GM19455 (cell line): Measurements from ENCODE around the gene PTPRE.

Source experiments
- ATAC-seq: cut with Tn5 transposase; IDR thresholded peaks from one replicate; pipeline ENCODE4 v1.9.1; 2021; ENCODE audit not compliant: unreplicated experiment

PTPRE gene

DNA sequence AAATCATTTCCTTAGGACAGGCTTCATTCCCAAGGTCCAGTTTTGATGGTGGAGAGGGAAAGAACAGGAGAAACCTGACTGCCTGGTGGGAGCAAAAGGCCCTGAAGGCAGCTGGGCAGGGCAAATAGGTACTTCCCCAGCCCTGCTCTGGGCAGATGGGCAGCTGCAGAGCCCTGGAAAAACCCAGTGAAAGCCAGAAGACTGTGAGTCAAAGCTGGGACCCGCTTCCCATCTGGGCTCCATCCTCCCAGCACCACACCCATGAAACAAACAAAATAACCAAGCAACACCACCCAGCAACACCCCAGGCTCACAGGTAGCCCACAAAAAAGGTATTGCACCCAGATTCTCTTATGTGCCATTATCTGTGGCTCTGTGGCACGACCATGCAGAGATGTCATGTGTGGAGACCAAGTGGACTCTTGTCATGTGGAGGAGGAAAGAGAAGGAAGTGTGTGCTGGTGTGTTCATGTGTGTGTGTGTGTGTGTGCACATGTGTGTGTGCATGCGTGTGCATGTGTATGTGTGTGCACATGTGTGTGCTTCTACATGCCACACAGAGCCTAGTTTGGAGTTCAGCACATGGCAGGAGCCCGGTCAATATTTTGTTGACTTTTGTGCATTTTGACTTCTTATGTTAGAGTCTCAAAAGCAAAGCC lies 24.0 kb upstream of the PTPRE start:
- ATAC-seq = no peak

DNA sequence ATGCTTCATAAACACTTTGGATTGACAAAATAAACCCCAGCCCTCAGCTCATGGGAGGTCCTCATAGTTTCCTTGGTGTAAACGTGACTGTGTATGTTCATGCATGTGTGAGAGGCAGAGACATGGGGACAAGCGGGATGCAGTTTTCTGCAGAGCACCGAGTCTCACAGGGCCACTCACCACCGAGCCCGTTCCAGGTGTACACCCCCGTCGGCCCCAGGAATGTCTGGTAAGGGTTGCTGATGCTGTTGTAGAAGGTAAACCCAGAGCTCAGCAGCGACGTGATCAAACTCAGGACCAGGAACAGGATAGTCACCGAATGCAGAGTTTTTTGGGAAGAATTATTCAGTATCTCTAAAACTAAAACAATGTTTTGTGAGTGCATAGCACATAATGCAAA lies 23.4 kb upstream of the PTPRE start:
- no peak for ATAC-seq

GRCh38 chr10:127884501-127884900 lies 22.4 kb upstream of the PTPRE start:
- no peak for ATAC-seq

DNA sequence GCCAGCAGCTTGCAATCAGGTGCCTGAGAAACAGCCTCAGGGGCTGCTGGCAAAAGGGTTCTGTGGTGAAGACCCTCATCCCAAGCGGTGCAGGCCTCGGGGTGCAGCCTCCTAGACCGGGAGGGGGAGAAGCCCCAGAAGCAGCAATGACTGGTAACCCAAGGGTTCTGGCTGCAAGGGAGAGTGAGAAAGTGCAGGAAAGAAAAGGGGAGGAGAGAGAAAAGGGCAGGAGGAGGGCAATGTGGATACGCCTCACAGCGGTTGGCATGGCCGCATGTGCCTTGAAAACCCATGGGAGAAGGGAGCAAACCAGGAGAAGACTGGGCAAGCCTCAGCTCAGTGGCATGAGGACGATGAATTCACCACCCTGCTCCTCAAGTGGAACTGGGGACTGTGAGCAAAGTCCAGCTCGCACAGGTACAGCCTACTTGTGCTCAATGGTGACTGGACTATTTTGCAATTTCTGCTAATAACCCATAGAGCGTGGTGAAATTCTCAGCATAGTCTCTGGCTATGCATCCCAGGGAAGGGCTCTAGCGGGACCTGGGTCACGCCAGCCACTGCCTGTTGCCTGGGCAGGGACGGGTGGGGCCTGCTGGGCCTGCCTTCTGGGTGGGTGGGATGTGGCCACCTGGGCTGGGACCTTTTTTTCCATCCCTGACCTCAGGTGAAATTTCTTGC lies 20.4 kb upstream of the PTPRE start:
- ATAC-seq = no peak

- ATAC-seq = no peak
These were observed 19.1 kb upstream of the PTPRE start for GRCh38 chr10:127887541-127888415.

DNA sequence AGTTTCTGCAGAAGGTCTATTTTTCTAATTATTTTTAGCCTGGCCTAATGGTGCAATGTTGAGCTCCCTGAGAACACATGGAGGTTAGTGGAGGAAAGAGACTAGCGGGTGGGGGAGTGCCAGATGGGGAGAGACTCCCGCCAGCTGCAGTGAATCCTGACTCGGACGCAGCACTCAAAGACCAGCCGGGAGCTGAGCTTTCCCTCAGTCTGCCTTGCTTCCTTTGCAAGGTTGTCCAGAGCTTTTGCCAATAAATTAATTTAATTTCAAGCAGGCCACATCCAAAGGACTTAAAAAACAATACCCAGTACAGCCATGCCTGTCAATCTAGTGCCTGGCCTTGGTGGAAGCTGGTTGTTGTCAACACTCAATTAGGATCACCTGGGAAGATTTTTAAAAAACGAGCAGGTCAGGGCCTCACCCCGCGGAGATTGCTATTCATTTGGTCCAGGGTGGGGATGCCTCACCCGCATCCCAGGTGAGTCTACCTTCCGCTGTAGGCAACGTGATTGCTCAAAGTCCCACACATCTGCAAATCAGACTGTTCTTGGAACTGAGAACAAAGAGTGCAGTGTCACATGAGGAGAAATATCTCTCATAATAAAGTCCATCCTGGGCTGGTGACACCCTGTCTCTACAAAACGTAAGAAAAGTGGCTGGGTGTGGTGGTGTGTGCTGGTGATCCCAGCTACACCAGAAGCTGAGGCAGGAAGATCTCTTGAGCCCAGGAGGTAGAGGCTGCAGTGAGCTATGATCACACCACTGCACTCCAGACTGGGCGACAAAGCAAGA lies 18.2 kb upstream of the PTPRE start:
- no peak for ATAC-seq

DNA sequence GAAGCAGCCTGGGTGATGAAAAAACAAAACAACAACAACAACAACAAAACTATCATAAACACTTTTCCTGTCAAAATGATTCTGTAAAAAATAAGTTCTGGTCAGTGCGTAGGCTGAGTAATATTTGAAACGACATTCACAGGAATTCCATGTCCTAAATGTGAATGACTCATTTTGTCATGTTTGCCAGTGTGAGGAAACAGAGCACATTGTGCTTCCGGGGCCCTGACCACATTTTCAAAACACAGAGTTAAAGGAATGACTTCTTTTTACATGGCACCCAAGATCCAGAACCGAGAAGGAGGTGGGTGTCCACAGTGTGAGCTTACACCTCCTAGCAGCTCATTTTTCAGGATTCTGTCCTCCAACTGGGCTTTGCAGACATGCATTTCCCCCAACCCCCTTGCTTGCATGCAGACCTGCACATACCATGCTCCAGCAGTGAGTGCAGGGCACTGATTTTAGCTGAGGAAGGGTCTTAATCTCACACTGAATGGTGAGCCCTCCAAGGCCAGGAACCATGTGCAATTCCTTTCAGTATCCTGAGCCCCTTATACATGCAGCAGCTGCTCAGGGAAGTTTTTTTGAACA lies 17.2 kb upstream of the PTPRE start:
- ATAC-seq = no peak

DNA sequence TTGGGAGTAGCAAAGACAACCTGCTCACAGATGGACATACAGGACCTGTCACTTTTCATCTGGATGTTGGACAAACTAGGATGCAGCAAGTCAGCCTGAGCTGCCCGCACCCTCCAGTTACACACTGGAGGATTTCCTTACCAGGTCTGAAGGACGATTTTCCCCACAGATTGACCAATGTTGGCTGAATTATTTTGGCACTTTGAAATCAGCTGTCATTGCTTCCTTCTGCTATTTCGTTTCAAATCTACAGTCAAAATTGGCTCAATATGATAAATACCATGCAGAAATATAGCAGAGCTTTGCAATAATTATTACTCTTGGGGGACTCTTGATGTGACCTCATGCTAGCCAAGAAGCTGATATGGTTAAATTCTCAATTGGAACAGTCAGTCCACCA lies 16.7 kb upstream of the PTPRE start:
- ATAC-seq = no peak

- no peak for ATAC-seq
These were observed 16.0 kb upstream of the PTPRE start for GRCh38 chr10:127890832-127891334.

- ATAC-seq = no peak
These were observed 14.2 kb upstream of the PTPRE start, which contains the start of gene CLRN3 for GRCh38 chr10:127892743-127893142. Gene CLRN3 (minus strand): TSS chr10:127892941. CDS start chr10:127892784, 157 bp downstream.

- ATAC-seq = no peak
These were observed 12.8 kb upstream of the PTPRE start for GRCh38 chr10:127894146-127894545.

DNA sequence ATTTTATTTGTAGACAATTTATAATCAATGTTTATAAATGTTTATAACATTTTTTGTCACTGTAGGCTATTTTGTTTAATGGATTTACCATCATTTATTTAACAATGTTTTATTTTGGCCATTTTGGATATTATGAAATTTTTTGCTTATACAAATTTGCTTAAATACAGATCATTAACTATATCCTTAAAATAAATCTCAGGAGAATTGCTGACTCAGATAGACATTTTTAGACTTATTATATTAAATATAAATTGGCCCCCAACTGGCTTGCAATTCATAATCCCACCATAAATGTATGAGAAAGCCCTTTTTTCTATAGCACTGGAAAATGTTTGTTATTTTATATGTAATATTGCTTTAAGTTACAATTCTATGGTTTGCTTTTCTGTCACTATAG lies 10.3 kb upstream of the PTPRE start:
- ATAC-seq = no peak

GRCh38 chr10:127897177-127897576 lies 9.7 kb upstream of the PTPRE start:
- no peak for ATAC-seq

DNA sequence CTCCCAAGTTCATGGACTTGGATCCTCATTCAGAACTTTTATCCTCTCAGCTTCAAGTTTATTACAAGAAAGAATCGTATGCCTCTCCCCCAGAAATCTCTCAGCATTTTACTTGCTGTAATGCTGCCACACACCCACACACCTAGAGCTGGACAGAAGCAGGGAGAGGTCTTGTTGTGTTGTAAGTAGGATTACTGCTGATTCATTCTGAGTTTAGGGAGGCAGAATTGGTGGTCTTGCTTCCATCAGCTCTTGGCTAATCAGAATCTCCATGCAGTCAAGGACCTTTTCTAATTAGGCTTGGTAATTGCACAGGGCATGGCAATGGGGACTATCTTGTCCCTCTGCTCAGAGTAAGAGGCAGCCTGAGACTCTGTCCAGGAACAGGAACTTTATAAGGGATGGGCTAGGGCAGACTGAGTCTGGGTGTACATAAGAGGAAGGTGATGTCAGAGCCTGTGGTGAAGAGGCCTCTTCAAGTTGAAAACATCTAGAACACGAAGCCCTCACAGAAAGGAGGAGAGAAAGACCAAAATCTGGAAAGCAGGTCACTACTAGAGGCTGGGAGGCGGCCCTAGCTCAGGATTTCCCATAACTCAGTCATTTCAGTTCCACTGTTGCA lies 7.0 kb upstream of the PTPRE start:
- ATAC-seq = no peak

- ATAC-seq = no peak
These were observed 3.1 kb upstream of the PTPRE start for GRCh38 chr10:127903789-127904188.

GRCh38 chr10:127904311-127905000 lies 2.4 kb upstream of the PTPRE start:
- ATAC-seq = no peak

DNA sequence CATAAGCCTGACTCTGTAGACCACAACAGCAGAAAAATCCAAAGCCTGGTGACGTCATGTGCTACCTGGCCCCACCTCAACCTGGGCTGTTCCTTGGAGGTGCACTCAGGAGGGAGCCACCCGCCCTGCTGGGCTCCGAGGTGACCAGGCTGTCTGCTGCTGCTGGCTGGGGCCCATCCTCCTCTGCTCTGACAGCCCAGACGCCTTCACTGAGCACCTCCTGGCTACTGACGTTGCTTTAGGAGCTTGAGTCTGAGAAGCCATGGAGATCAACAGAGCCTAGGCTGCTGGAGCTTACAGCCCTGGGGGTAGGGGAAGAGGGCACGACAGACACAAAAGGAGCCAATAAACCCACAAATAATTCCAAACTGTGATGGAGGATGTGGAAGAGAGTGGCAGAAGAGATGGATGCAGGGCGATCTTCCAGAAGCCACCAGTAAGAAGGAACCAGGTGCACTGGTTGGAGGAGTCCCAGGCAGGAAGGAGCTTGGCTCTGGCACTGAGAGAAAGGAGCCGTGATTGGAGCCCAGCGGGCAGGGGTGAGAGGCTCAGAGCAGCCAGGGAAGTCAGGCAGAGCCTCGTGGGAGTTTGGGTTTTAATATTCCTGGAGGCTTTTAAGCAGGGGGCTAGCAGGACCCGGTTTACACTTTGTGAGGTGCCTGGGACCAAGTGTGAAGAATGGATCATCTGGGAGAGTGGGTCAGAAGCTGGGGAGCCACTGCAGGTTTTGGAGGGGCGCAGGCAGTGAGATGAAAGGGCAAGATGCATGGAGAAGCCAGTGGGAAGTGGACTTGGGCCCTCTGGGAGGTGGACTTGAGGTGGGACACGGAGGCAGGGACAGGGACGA lies 1.7 kb upstream of the PTPRE start:
- no peak for ATAC-seq

GRCh38 chr10:127905848-127906261 lies 1.0 kb upstream of the PTPRE start:
- ATAC-seq = no peak
